Measurements from ENCODE around the gene CCDC154. TPM values are rescaled to one million over a fixed set of nuclear protein-coding genes. Genes with fewer than 3 reads are reported as not detected.

Gene CCDC154
- total RNA-seq, 1 donor from 2014 or later = 4.1 TPM

GRCh38 chr16:1446296-1447080 lies 2.1 kb upstream of the CCDC154 start:
- Histone ChIP-seq H3K27ac (no peak overlapping the region), H3K4me1 (no peaks in the 10 kb centered on the region), H3K9me3 (no peaks in the 10 kb centered on the region), H3K27me3 (no peaks in the 10 kb centered on the region), H3K4me3 (no peak overlapping the region), H3K36me3 (peaks cover 36% of the 10 kb centered on the region)
- no peak for TF ChIP-seq CTCF (IDR thresholded peaks at IDR 0.05)
- intact Hi-C loops (cut with DNase I) = no loop called here
- DNase-seq = no peak
- no peak for ATAC-seq

GRCh38 chr16:1445518-1446203 lies 1.3 kb upstream of the CCDC154 start:
- no peak for TF ChIP-seq CTCF (IDR thresholded peaks at IDR 0.05)
- DNase-seq (no peak), ATAC-seq (no peak)
- no peak overlapping the region for H3K27ac ChIP-seq
- H3K4me1 ChIP-seq = no peaks in the 10 kb centered on the region
- H3K4me3 ChIP-seq = no peak overlapping the region
- H3K9me3 ChIP-seq = no peaks in the 10 kb centered on the region
- H3K27me3 ChIP-seq = no peaks in the 10 kb centered on the region
- peaks cover 28% of the 10 kb centered on the region for H3K36me3 ChIP-seq
- intact Hi-C loops (cut with DNase I) = no loop called here

- intact Hi-C loops (cut with DNase I) = no loop called here
- Histone ChIP-seq H3K9me3 (no peaks in the 10 kb centered on the region), H3K27ac (no peak overlapping the region), H3K27me3 (no peaks in the 10 kb centered on the region), H3K4me3 (no peak overlapping the region), H3K4me1 (no peaks in the 10 kb centered on the region), H3K36me3 (peaks cover 22% of the 10 kb centered on the region)
- no peak for TF ChIP-seq CTCF (IDR thresholded peaks at IDR 0.05)
- DNase-seq = no peak
- no peak for ATAC-seq
These were observed 568 bp upstream of the CCDC154 start for GRCh38 chr16:1444730-1445517.

- no peak for TF ChIP-seq CTCF (IDR thresholded peaks at IDR 0.05)
- Histone ChIP-seq H3K4me1 (no peaks in the 10 kb centered on the region), H3K4me3 (no peak overlapping the region), H3K27me3 (no peaks in the 10 kb centered on the region), H3K36me3 (peaks cover 14% of the 10 kb centered on the region), H3K9me3 (no peaks in the 10 kb centered on the region), H3K27ac (no peak overlapping the region)
- DNase-seq (no peak), ATAC-seq (no peak)
- intact Hi-C loops (cut with DNase I) = no loop called here
These were observed 868 bp downstream of the CCDC154 start for GRCh38 chr16:1443403-1443973.

- Histone ChIP-seq H3K27me3 (no peaks in the 10 kb centered on the region), H3K9me3 (no peaks in the 10 kb centered on the region), H3K4me1 (no peaks in the 10 kb centered on the region), H3K4me3 (no peak overlapping the region), H3K36me3 (peaks cover 6% of the 10 kb centered on the region), H3K27ac (no peak overlapping the region)
- intact Hi-C loops (cut with DNase I) = no loop called here
- no peak for TF ChIP-seq CTCF (IDR thresholded peaks at IDR 0.05)
- no peak for ATAC-seq
- no peak for DNase-seq
These were observed 1.7 kb downstream of the CCDC154 start for GRCh38 chr16:1442697-1443096.
